Stimulated activated CD4-positive, alpha-beta T cell treated with anti-CD3 and anti-CD28 coated beads, Interleukin-2, amount 100 ng/mL, for 48 hours (primary cell): ENCODE measurements around the gene BNC1.
"Not testable (repeated sequence)": the region's sequence is repeated elsewhere in the genome, so short reads cannot be mapped to it uniquely, and the experiment has no call there.

ENCODE experiments used
- DNase-seq, 2 donors: peaks; one replicate each; pipeline ENCODE4 v3.0.0-alpha.2; 2020

Gene BNC1

GRCh38 chr15:83230242-83230641, 54.2 kb downstream of the BNC1 start:
- no peak for DNase-seq

- no peak for DNase-seq
Observed at GRCh38 chr15:83225449-83225848, 59.0 kb downstream of the BNC1 start.

- not testable (repeated sequence) for DNase-seq
Observed at GRCh38 chr15:83221781-83222180, 62.7 kb downstream of the BNC1 start.

GRCh38 chr15:83219026-83219425, 65.4 kb downstream of the BNC1 start:
- no peak for DNase-seq

GRCh38 chr15:83215306-83215705, 69.2 kb downstream of the BNC1 start:
- no peak for DNase-seq

- no peak for DNase-seq
Observed at GRCh38 chr15:83210619-83211018, 73.8 kb downstream of the BNC1 start.

- DNase-seq = no peak
Observed at GRCh38 chr15:83209333-83209732, 75.1 kb downstream of the BNC1 start.

GRCh38 chr15:83208367-83208661, 76.2 kb downstream of the BNC1 start:
- DNase-seq = no peak

GRCh38 chr15:83207660-83208366, 76.7 kb downstream of the BNC1 start, which contains the start of gene HDGFL3:
Gene HDGFL3 (minus strand): TSS chr15:83207823. CDS start chr15:83207414, 409 bp downstream.
- DNase-seq = no peak

GRCh38 chr15:83207009-83207659, 77.3 kb downstream of the BNC1 start:
- no peak for DNase-seq

- no peak for DNase-seq
Observed at GRCh38 chr15:83206526-83207008, 77.9 kb downstream of the BNC1 start.
